Daoy (cell line): ENCODE results near the gene SASH3. TPM values are rescaled to one million over a fixed set of nuclear protein-coding genes. Genes with fewer than 3 reads are reported as not detected.

ENCODE experiments used
- total RNA-seq: library from RNA; depleted of rRNA; stranded (reverse); fragments of >200 nt; shearing (Covaris generic); gene quantifications from 2 replicates; pipeline ENCODE4 v1.2.3, GENCODE V29; 2014; rRNA removed

SASH3 gene
- total RNA-seq, 1 experiment from 2014 or later = not detected

Other genes starting within 250 kb of the SASH3 start
- gene OCRL, start 239.7 kb upstream of the SASH3 start, total RNA-seq = 5.6 and 8.9 TPM in 2 replicates
- gene APLN, start 125.0 kb upstream of the SASH3 start, total RNA-seq = 0.34 and 1.1 TPM in 2 replicates
- not detected in 2 replicates for gene XPNPEP2, start 41.0 kb upstream of the SASH3 start, total RNA-seq
- 12.8 and 14.5 TPM in 2 replicates for gene ZDHHC9, start 63.9 kb downstream of the SASH3 start, total RNA-seq
- 54.2 and 70.2 TPM in 2 replicates for gene UTP14A, start 126.2 kb downstream of the SASH3 start, total RNA-seq
- 0.54 and 0.63 TPM in 2 replicates for gene BCORL1, start 202.7 kb downstream of the SASH3 start, total RNA-seq